Keratinocyte (primary cell): ENCODE data around the gene SF3B2.
"Not testable (repeated sequence)": the region's sequence is repeated elsewhere in the genome, so short reads cannot be mapped to it uniquely, and the experiment has no call there.

Experiments used
- CTCF ChIP-seq, 3 experiments: IDR thresholded peaks in 1 of 3; conservative IDR thresholded peaks in 1 of 3; optimal IDR thresholded peaks in 1 of 3; 2 replicates in 2 of 3; 3 replicates in 1 of 3; pipeline versions ENCODE3 to v1.5.1; 2011; ENCODE audit warnings: low read length in 3 of 3, mild to moderate bottlenecking in 3 of 3, moderate library complexity in 2 of 3, control low read depth in 1 of 3, inconsistent platforms in 1 of 3; ENCODE audit not compliant: insufficient read depth in 2 of 3; ENCODE audit errors: extremely low read depth in 1 of 3
- EZH2 ChIP-seq: IDR thresholded peaks from one replicate; pipeline ENCODE4 v1.6.1; 2012; ENCODE audit warnings: inconsistent platforms, mild to moderate bottlenecking, low read length, moderate library complexity

DNA sequence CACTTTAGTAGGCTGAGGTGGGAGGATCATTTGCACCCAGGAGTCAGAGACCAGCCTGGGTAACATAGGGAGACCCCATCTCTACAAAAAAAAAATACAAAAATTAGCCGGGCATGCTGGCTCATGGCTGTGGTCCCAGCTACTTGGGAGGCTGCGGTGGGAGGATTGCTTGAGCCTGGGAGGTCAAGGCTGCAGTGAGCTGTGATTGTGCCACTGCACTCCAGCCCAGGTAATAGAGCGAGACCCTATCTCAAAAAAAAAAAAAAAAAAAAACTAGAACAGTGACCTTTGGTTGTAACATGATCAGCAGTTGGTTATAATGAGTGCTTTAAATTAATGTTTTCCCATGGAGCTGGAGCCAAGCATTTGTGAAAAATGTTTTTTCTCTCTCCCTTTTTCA lies 62.8 kb downstream of the SF3B2 start:
- not testable (repeated sequence) for TF ChIP-seq CTCF (optimal IDR thresholded peaks at IDR 0.05 in 1 of 3, IDR thresholded peaks at IDR 0.05 in 1 of 3, conservative IDR thresholded peaks at IDR 0.05 in 1 of 3; ENCODE audit: extremely low read depth in 1 of 3, insufficient read depth in 2 of 3, low read length in 3 of 3); EZH2
